Measurements from ENCODE around the gene OSBPL7. TPM values are rescaled to one million over a fixed set of nuclear protein-coding genes. Genes with fewer than 3 reads are reported as not detected.

Gene OSBPL7
- total and polyA plus RNA-seq, 2 of the 13 experiments (the other 11 are each of a cell fraction or from before 2014, with no cell fraction given) = 4.7 to 6.6 TPM

DNA sequence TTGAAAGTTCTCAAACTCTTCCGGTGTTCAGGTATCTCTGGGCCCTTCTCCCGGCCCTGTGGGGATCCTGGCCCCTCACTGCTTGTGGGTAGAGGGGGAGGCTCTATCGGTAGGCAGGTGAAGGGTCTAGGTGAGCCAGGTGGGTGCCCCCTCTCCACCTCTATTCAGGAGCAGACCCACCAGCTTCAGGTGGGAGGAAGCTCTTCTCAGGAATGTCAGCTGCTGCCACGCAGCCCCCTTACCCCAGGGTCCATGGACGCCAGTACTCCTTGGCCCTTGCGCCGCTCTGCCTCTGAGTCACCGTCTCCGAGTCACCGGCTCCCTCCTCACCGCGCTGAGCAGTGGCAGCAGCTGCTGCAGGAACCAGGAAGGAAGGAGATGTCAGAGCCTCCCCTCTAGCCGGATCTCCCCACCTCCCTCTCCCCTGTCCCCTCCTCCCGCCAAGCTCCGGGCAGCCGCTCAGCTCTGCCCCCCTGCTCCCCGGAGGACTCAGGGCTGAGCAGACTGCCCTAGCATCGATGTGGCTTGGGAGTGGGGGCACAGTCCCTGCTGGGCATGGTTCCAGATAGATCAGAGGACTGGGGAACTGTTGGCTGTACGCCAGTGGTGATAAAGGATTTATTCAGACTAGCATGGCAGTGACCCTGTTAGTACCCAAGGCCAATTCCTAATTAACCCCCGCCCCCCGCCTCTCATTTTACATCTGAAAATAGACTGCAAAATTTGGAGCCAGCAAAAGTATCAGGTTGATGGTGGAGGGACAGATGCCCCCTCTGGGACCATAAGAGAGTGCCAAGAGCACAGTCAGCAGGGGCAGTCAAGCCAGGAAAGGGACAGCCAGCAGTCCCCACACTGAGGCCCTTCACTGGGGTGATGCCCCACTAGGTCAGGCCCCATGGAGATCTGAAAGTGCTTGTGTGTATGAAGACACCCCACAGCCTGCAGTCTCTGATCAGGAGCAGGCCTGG, at the start of gene OSBPL7 (continued):
- peak; percentile 95 for TF ChIP-seq PHF20 (CRISPR knock-in tag; IDR thresholded peaks at IDR 0.05)
- TF ChIP-seq, protein P1, sequence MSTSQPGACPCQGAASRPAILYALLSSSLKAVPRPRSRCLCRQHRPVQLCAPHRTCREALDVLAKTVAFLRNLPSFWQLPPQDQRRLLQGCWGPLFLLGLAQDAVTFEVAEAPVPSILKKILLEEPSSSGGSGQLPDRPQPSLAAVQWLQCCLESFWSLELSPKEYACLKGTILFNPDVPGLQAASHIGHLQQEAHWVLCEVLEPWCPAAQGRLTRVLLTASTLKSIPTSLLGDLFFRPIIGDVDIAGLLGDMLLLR (CRISPR knock-in tag; IDR thresholded peaks at IDR 0.05) = no peak
- TF ChIP-seq, protein P2, sequence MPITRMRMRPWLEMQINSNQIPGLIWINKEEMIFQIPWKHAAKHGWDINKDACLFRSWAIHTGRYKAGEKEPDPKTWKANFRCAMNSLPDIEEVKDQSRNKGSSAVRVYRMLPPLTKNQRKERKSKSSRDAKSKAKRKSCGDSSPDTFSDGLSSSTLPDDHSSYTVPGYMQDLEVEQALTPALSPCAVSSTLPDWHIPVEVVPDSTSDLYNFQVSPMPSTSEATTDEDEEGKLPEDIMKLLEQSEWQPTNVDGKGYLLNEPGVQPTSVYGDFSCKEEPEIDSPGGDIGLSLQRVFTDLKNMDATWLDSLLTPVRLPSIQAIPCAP (CRISPR knock-in tag; IDR thresholded peaks at IDR 0.05; ENCODE audit: low read depth) = no peak
- no peak for TF ChIP-seq ZSCAN9 (CRISPR knock-in tag; IDR thresholded peaks at IDR 0.05; ENCODE audit: borderline replicate concordance)
- no peak for TF ChIP-seq PLRG1 (conservative IDR thresholded peaks at IDR 0.05)
- TF ChIP-seq, protein P3, sequence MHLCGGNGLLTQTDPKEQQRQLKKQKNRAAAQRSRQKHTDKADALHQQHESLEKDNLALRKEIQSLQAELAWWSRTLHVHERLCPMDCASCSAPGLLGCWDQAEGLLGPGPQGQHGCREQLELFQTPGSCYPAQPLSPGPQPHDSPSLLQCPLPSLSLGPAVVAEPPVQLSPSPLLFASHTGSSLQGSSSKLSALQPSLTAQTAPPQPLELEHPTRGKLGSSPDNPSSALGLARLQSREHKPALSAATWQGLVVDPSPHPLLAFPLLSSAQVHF (CRISPR knock-in tag; IDR thresholded peaks at IDR 0.05) = no peak
- TF ChIP-seq, protein P4, sequence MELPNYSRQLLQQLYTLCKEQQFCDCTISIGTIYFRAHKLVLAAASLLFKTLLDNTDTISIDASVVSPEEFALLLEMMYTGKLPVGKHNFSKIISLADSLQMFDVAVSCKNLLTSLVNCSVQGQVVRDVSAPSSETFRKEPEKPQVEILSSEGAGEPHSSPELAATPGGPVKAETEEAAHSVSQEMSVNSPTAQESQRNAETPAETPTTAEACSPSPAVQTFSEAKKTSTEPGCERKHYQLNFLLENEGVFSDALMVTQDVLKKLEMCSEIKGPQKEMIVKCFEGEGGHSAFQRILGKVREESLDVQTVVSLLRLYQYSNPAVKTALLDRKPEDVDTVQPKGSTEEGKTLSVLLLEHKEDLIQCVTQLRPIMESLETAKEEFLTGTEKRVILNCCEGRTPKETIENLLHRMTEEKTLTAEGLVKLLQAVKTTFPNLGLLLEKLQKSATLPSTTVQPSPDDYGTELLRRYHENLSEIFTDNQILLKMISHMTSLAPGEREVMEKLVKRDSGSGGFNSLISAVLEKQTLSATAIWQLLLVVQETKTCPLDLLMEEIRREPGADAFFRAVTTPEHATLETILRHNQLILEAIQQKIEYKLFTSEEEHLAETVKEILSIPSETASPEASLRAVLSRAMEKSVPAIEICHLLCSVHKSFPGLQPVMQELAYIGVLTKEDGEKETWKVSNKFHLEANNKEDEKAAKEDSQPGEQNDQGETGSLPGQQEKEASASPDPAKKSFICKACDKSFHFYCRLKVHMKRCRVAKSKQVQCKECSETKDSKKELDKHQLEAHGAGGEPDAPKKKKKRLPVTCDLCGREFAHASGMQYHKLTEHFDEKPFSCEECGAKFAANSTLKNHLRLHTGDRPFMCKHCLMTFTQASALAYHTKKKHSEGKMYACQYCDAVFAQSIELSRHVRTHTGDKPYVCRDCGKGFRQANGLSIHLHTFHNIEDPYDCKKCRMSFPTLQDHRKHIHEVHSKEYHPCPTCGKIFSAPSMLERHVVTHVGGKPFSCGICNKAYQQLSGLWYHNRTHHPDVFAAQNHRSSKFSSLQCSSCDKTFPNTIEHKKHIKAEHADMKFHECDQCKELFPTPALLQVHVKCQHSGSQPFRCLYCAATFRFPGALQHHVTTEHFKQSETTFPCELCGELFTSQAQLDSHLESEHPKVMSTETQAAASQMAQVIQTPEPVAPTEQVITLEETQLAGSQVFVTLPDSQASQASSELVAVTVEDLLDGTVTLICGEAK (IDR thresholded peaks at IDR 0.05) = no peak
- TF ChIP-seq, protein P4 (CRISPR knock-in tag; IDR thresholded peaks at IDR 0.05) = no peak
- no peak; the same call in 1 of the 2 replicates for TF ChIP-seq ZNF556 (CRISPR knock-in tag; IDR thresholded peaks at IDR 0.05; ENCODE audit: borderline replicate concordance)
- TF ChIP-seq ZMYM2 (CRISPR knock-in tag; IDR thresholded peaks at IDR 0.05) = no peak
- no peak for TF ChIP-seq ZNF619 (CRISPR knock-in tag; IDR thresholded peaks at IDR 0.05)
- TF ChIP-seq, protein P5, sequence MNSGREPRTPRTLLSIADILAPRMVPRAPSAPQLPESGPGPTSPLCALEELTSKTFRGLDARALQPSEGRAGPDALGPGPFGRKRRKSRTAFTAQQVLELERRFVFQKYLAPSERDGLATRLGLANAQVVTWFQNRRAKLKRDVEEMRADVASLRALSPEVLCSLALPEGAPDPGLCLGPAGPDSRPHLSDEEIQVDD (CRISPR knock-in tag; IDR thresholded peaks at IDR 0.05; ENCODE audit: borderline replicate concordance) = 0 out of 2 replicates have a peak, but pooled peaks have one; percentile 59
- TF ChIP-seq ZNF354B (CRISPR knock-in tag; IDR thresholded peaks at IDR 0.05) = no peak
- TF ChIP-seq, protein P6, sequence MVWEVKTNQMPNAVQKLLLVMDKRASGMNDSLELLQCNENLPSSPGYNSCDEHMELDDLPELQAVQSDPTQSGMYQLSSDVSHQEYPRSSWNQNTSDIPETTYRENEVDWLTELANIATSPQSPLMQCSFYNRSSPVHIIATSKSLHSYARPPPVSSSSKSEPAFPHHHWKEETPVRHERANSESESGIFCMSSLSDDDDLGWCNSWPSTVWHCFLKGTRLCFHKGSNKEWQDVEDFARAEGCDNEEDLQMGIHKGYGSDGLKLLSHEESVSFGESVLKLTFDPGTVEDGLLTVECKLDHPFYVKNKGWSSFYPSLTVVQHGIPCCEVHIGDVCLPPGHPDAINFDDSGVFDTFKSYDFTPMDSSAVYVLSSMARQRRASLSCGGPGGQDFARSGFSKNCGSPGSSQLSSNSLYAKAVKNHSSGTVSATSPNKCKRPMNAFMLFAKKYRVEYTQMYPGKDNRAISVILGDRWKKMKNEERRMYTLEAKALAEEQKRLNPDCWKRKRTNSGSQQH (CRISPR knock-in tag; IDR thresholded peaks at IDR 0.05; ENCODE audit: low read depth) = peak; percentile 71; the same call in 1 of the 2 replicates
- no peak for TF ChIP-seq ARNT2 (CRISPR knock-in tag; IDR thresholded peaks at IDR 0.05; ENCODE audit: low read depth)

Data from HepG2 (cell line).